Activated CD4-positive, alpha-beta T cell treated with anti-CD3 and anti-CD28 coated beads for 48 hours (primary cell): ENCODE data around the gene SPINT2.

Experiments
- DNase-seq: peaks from one replicate; pipeline ENCODE4 v3.0.0-alpha.2; 2020

Gene SPINT2

GRCh38 chr19:38268539-38268938 lies 4.2 kb downstream of the SPINT2 start:
- no peak for DNase-seq

GRCh38 chr19:38270587-38271167 lies 6.3 kb downstream of the SPINT2 start:
- no peak for DNase-seq

- DNase-seq: no peak
Observed at GRCh38 chr19:38273499-38273898, 9.1 kb downstream of the SPINT2 start.

GRCh38 chr19:38274739-38275138 lies 10.4 kb downstream of the SPINT2 start:
- DNase-seq: no peak

- DNase-seq: no peak
Observed at GRCh38 chr19:38276942-38277517, 12.7 kb downstream of the SPINT2 start.

GRCh38 chr19:38277549-38277948 lies 13.2 kb downstream of the SPINT2 start:
- no peak for DNase-seq

- no peak for DNase-seq
Observed at GRCh38 chr19:38277969-38278680, 13.8 kb downstream of the SPINT2 start.

GRCh38 chr19:38278751-38279150 lies 14.4 kb downstream of the SPINT2 start:
- no peak for DNase-seq

GRCh38 chr19:38280030-38280921 lies 15.9 kb downstream of the SPINT2 start:
- DNase-seq: no peak

GRCh38 chr19:38281811-38282566 lies 17.6 kb downstream of the SPINT2 start:
- DNase-seq: no peak

- DNase-seq: no peak
Observed at GRCh38 chr19:38283271-38283670, 18.9 kb downstream of the SPINT2 start.

- no peak for DNase-seq
Observed at GRCh38 chr19:38284422-38284821, 20.0 kb downstream of the SPINT2 start.

- no peak for DNase-seq
Observed at GRCh38 chr19:38285567-38285966, 21.2 kb downstream of the SPINT2 start.

- DNase-seq: no peak
Observed at GRCh38 chr19:38287604-38288003, 23.2 kb downstream of the SPINT2 start.

GRCh38 chr19:38288123-38288855 lies 23.9 kb downstream of the SPINT2 start:
- DNase-seq: no peak

- no peak for DNase-seq
Observed at GRCh38 chr19:38289955-38290354, 25.6 kb downstream of the SPINT2 start.

GRCh38 chr19:38290631-38291147 lies 26.3 kb downstream of the SPINT2 start:
- no peak for DNase-seq

- DNase-seq: no peak
Observed at GRCh38 chr19:38291855-38292254, 27.5 kb downstream of the SPINT2 start.

GRCh38 chr19:38293281-38293680 lies 28.9 kb downstream of the SPINT2 start:
- no peak for DNase-seq

GRCh38 chr19:38294090-38294489 lies 29.7 kb downstream of the SPINT2 start:
- no peak for DNase-seq

- no peak for DNase-seq
Observed at GRCh38 chr19:38298821-38299680, 34.7 kb downstream of the SPINT2 start.
